Stomach (tissue), 4 donors: ENCODE data around the gene FCGR2B.
"Not testable (repeated sequence)": the region's sequence is repeated elsewhere in the genome, so short reads cannot be mapped to it uniquely, and the experiment has no call there.

Experiments used
- CTCF ChIP-seq, 7 experiments: fragments of 450-650 bp in 4 of 7; fragments of 200-600 bp in 3 of 7; sonication (generic) in 3 of 7; IDR thresholded peaks; one replicate each; pipeline ENCODE4 v1.5.1; 2016 to 2019; ENCODE audit warnings: antibody characterized with exemption in 7 of 7, control low read depth in 2 of 7, mild to moderate bottlenecking in 1 of 7
- EP300 ChIP-seq: sonication (generic); formaldehyde crosslinking; IDR thresholded peaks from one replicate; pipeline ENCODE4 v1.6.1; 2017; ENCODE audit warnings: antibody characterized with exemption
- POLR2A ChIP-seq, 4 donors: fragments of 450-650 bp; IDR thresholded peaks; one replicate each; pipeline ENCODE4 v1.6.1; 2016; ENCODE audit warnings: antibody characterized with exemption in 4 of 4, control low read depth in 2 of 4, mild to moderate bottlenecking in 1 of 4, moderate library complexity in 1 of 4
- POLR2AphosphoS5 ChIP-seq, 3 donors: sonication (generic); formaldehyde crosslinking; IDR thresholded peaks; one replicate each; pipeline ENCODE4 v1.6.1; 2016; ENCODE audit warnings: antibody characterized with exemption in 3 of 3

- TF ChIP-seq POLR2AphosphoS5 (IDR thresholded peaks at IDR 0.05); CTCF (IDR thresholded peaks at IDR 0.05); POLR2A (IDR thresholded peaks at IDR 0.05); EP300: not testable (repeated sequence)
Observed at GRCh38 chr1:161622054-161622453, 40.9 kb upstream of the FCGR2B start.
